Occipital lobe (tissue), 2 donors: ENCODE data around the gene KRTAP10-7. TPM values are rescaled to one million over a fixed set of nuclear protein-coding genes. Genes with fewer than 3 reads are reported as not detected.
"Not testable (repeated sequence)": the region's sequence is repeated elsewhere in the genome, so short reads cannot be mapped to it uniquely, and the experiment has no call there.

Source experiments
- DNase-seq: peaks from one replicate; lab custom pipeline; 2025; lab: John Stamatoyannopoulos, UW
- total RNA-seq: library from RNA; depleted of rRNA; stranded (reverse); fragments of >200 nt; gene quantifications from one replicate; pipeline ENCODE4 v1.2.3, GENCODE V29; 2014

Gene KRTAP10-7
- total RNA-seq, 1 donor from 2014 or later: not detected

DNA sequence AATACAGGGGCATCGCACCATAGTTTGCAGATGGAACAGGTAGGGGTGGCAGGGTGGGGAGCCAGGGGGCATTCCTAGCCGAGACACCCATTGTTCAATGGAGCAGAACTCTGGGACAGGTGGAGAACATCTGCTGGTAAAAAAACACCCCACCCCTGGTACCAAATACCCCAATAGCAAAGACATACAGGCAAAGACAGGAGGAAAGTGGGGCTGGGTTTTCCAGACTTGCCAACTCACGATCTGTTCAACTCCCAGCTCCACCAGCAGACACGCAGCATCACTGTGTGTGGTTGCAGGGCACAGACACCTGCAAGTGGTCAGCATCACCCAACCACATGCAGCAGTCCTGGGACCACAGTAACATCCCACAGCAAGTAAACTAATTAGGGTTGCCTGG lies 11.2 kb downstream of the KRTAP10-7 start:
- no peak for DNase-seq

DNA sequence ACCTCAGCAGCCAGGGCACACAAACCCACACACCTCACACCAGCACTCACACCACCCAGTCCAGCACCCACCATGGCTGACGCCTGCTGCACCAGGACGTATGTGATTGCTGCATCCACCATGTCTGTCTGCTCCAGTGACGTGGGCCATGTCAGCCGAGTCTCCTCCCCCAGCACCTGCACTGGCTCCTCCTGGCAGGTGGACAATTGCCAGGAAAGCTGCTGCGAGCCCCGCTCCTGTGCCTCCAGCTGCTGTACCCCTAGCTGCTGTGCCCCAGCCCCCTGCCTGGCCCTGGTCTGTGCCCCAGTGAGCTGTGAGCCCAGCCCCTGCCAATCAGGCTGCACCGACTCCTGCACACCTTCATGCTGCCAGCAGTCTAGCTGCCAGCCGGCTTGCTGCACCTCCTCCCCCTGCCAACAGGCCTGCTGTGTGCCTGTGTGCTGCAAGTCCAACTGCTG lies 11.7 kb downstream of the KRTAP10-7 start, which contains the start of gene KRTAP10-8:
TSS of gene KRTAP10-8 (plus strand) at position 51 of the 458 bp plus-strand sequence. CDS start at position 73, 22 bp downstream.
- DNase-seq: no peak

DNA sequence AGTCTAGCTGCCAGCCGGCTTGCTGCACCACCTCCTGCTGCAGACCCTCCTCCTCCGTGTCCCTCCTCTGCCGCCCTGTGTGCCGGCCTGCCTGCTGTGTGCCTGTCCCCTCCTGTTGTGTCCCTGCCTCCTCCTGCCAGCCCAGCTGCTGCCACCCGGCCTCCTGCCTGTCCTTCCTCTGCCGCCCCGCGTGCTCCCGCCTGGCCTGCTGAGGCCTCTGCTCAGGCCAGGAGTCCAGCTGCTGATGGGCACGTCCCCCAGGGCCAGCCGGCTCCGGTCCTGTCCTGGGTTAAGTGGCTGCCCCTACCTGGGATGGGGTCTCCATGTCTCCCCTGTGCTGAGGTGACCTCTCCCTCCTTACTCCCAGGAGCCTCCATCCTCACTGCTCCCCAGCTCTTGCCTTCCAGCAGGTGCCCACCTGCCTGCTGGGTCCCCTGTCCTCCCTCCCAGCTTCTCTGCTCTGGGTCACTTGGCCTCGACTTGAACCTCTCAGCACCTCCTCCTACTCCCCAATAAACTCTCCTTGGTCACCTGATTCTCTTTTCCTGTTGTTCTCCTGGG lies 12.4 kb downstream of the KRTAP10-7 start:
- no peak for DNase-seq

DNA sequence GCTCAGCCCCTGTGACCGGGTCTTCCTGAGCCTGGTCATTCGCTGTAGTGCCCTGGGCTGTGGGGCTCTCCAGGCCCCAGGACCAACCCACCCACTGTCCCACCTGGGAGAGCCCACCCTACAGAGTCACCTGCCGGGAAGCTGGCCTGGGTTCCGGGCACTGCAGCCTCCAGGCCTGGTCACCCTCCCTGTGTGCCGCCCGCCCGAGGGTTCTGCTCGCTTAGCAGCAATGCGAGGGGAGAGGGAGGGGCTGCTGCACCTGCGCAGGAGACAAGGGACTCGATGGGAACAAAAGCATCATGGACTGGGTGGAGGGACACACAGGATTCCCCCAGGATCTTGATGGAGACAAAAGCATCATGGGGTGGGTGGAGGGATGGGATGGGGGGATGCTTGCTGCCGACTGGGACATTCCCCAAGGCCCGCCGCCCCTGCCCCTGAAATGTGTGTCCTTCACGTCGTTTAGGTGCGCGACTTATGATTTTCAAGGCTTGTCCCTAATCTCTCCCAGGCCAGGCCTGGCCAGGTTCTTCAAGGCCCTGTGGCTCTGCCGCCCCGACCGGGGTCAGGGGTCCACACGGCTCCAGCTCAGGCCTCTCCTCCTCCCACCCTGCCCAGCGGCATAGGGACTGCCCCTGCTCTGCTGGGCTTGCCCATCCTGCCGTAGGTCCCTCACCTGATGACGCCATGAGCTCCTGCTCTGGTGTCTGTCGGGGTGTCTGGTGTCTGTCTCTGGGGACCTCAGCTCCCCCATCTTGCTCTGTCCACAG lies 13.2 kb downstream of the KRTAP10-7 start:
- no peak for DNase-seq

DNA sequence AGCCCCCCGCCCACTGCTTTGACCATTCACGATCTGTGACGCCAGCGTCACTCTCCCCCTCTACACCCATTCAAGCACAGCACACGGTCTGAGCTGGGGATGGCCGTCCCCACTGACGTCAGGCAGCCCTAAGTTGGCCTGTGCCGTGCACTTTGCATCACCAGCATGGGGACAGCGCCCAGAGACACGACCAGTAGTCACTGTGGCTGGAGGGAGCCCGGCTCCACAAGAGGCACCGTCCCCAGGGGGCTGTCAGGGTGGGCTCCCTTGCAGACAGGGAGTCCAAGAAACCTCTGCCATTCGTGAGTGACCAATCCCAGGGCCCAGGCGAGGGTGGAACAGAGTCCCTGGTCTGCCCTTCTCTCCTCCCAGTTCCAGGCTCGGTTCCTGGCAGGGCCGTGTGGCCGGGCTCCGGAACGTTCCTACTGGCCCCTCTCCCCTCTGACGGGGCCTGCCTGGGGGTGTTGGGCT lies 13.8 kb downstream of the KRTAP10-7 start:
- no peak for DNase-seq

DNA sequence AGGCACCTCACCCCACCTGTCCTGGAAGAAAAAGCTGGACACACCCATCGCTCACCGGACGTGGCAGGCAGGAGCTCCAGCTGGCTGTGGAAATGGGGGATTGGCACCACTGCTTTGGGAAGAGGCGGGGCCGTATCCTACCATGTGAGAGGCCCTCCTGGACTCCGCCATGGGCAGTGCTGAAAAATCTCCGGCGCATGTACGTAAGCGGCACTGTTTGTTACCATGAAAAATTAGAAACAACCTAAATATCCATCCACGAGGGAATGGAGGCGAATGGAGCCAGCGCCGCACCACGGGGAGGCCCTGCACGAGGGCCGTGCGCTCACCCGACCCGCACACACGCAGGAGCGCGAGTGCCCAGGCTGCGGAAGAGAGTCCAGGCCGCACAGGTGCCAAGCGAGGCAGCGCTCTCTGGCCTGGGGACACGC lies 14.6 kb downstream of the KRTAP10-7 start:
- DNase-seq: no peak

DNA sequence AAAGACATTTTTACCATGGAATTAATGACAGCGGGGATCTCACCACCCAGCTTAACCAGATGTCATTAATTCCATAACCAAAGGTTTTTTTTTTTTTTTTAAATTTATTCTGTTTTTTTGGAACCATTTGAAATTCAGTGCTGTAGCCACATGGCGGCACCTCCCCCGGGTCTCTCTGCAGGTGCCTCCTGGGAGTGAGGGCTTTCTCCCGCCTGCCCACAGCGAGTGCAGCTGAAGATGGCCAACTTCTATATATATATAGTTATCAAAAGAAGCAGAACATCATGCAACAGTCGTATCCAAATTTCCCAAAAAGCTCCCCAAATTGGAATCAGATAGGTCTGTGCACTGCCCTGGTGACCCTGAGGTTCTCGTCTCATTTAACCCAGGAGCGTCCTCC lies 15.1 kb downstream of the KRTAP10-7 start:
- DNase-seq: no peak

DNA sequence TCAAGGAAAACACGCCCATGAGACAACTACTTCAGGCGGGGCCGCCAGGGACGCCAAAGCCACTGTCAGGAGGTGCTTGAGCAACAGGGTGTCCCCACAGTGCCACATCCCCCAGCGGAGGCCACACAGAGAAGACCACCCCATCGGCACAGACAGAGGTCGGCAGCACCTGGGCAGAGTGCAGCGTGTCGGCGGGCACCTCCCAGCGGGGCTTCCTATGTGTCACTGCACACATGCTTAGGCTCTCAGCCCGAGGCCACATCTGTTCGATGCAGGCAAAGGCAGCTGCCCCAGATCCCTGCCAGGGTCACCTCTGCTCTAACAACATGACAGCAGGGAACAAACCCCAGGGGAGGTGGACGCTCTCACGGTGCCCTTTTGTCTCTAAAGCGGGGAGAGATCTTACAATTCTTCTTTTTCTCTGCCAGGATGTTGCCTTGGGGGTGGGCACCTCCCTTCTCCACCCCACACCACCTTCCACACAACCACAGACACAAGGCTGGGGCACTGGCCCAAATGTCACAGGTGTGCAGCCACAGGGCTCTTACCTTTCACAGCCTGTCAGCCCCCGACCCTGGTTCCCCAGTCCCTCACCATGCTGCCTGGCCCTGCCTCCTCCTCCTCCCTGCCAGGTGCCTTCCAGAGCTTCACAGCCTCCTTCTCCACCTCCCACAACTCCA lies 15.7 kb downstream of the KRTAP10-7 start:
- DNase-seq: no peak

DNA sequence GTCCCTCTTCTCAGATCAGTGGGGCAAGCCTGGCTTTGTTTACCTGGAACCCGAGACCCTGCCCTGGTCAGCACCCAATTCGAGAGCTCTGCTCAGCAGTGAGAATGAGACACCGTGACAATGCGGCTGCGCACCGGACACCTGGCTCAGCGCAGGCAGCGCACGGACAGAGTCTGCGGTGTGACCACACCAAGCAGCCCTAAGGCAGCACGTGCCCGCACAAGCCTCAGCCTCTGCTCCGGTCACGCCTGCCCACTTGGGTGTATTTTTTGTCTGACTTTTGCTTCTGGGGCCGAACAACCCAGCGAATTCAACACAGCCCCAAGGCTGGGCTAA lies 16.2 kb downstream of the KRTAP10-7 start:
- no peak for DNase-seq

DNA sequence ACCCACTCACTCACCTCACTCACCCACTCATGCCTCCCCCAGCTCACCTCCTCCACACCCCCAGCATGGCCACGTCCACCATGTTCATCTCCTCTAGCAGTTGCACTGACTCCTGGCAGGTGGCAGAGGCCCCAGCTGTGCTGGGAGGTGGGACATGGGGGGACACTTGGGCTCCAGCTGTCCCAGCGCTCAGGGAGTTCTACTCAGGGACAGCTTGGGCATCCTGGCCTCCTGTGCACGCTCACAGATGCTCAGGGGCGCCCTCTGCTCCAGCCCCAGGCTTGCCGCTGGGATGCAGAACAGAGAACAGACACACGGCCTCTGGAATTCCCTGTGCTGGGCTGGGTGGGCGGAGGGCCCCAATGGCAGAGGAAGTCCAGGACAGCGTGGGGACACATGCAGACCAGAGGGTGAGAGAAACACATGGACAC lies 16.7 kb downstream of the KRTAP10-7 start:
- DNase-seq: no peak

DNA sequence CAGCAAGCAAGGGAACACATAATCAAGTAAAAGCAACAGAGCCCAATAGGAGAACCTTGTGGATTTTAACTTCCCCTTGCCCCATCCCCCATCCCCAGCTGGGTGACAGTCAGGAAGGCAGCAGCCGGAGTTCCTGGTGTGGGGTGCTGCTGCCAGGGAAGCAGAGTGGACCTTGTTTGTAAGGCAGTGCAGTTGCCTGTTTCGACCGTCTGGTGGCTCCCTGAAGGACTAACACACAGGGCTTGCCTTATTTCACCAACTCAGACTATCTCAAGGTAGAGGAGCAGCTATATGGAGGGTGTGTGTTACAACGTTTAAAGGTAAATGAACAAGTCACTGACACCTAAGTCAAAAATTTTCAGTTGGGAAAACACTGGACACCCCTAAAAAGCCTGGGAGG lies 18.1 kb downstream of the KRTAP10-7 start:
- no peak for DNase-seq

DNA sequence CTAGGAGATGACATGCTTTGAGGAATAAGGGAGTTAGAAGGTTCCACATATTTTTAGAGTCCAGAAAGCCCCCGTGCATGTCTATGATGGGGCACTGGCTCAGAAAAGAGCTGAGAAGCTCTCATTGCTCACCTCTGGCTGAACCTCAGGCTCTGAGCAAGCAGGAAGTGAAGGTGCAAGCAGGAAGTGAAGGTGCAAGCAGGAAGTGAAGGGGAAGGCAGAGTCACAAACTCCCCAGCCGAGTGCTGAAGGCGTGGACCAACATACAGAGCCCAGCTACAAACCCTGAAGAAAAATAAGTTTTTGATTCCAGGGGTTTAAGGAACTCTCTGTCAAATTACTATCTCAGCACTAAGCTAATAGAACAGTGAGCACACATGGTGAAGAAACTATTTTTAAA lies 18.5 kb downstream of the KRTAP10-7 start:
- DNase-seq: no peak

DNA sequence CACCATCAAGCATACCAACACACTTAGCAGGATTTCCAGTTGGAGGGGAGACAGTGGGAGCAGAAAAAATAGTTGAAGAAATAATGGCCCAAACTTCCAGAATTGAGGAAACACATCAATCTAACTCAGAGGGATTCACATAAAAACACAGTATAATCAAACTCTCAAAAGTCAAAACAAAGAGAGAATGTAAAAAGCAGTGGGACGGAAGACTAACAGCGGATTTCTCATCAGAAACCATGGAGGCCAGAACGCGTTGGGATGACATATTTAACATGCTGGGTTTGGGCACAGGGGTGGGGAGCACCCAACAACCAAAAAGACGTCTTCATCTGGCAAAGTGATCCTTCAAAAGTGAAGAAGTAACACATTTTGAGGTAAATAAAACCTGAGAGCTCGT lies 19.5 kb downstream of the KRTAP10-7 start:
- no peak for DNase-seq

DNA sequence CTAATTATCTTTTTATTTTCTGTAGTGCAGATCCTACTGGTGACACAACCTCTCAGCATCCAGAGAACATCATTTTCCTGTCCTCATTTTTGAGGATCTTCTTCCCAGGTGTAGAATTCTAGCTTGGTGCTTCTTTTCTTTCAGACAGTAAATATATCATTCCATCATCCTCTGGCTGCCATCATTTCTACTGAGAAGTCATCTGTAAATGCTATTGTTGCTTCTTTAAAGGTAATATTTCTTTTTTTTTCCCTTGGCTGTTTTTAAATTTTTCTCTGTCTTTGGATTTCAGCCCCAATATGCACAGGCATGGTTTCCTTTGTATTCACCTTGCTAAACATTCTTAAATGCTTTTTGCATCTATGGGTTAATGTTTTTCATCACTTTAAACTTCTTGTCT lies 23.2 kb downstream of the KRTAP10-7 start:
- no peak for DNase-seq

DNA sequence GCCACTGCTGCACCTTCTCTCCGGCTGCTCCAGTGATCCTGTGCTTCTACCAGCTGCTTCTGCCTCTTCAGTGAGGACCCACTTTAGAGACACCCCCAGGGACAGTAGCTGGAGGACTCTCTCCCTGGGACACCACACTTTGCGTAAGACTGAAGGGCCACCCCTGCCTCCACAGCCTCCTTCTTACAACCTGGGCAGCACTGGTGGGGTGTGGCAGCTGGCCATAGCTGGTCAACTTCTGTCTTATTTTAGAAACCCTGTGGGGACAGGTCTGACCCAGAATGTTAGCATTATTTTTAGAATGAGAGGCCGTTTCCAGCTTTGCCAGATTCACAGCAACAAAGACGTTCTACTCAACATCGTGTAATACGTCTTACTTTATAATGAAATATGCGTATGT lies 25.4 kb downstream of the KRTAP10-7 start:
- DNase-seq: no peak

DNA sequence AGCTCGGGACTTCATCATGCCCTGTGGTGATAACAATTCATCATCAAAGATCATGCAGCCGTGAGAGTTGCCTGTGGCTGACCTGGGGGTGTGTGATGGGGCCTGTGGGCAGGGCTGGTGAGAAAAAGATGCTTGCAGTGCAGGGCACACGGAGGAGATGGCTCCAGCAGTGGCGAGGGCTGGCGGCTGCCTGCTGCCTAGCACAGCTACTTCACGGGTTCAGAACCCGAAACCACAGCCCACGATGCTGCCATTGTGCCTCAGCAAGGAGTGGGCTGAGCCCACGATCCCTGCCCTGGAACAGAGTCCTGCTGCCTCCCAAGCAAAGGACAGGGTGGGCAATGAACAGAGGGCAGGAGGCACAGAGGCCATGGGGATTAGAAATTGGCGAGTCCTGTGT lies 25.9 kb downstream of the KRTAP10-7 start:
- DNase-seq: no peak

DNA sequence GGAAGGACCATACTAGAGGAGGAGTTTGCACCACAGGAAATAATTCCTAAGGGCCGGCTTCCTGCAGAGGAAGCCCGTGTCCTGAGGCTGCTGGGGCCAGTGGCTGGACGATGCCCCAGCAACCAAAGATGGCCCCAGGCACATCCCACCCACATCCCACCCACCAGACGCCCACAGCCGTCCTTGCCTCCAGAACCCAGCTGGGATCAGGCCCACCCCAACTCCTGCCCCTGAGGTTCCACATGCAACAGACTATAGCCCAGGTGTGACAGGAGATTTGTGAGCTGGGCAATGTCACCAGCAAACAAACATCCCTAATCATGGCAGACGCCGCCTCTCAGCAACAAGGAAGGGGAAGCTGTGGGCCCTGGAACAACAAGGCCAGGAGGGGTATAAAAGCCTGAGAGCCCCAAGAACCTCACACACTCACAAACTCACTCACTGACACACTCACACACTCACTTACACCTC lies 26.3 kb downstream of the KRTAP10-7 start, which contains the start of gene KRTAP10-9:
TSS of gene KRTAP10-9 (plus strand) at position 421 of the 471 bp plus-strand sequence. CDS start 79 bp downstream, outside the sequence.
- no peak for DNase-seq

DNA sequence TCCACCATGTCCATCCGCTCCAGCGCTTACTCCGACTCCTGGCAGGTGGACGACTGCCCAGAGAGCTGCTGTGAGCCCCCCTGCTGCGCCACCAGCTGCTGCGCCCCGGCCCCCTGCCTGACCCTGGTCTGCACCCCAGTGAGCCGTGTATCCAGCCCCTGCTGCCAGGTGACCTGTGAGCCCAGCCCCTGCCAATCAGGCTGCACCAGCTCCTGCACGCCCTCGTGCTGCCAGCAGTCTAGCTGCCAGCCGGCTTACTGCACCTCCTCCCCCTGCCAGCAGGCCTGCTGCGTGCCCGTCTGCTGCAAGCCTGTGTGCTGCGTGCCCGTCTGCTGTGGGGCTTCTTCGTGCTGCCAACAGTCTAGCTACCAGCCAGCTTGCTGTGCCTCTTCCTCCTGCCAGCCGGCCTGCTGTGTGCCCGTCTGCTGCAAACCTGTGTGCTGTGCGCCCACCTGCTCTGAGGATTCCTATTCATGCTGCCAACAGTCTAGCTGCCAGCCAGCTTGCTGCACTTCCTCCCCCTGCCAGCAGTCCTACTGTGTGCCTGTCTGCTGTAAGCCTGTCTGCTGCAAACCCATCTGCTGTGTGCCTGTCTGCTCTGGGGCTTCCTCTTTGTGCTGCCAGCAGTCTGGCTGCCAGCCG lies 26.9 kb downstream of the KRTAP10-7 start:
- DNase-seq: not testable (repeated sequence)

DNA sequence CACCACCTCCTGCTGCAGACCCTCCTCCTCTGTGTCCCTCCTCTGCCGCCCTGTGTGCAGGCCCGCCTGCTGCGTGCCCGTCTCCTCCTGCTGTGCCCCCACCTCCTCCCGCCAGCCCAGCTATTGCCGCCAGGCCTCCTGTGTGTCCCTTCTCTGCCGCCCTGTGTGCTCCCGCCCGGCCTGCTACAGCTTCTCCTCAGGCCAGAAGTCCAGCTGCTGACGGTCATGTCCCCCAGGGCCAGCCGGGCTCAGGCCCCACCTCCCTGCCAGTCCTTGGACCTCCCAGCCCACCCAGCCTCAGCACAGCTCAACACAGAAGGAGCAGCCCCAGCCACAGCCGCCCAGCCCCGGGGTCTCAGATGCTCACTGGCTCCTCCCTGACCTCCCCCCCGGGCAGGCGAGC lies 27.4 kb downstream of the KRTAP10-7 start:
- not testable (repeated sequence) for DNase-seq

DNA sequence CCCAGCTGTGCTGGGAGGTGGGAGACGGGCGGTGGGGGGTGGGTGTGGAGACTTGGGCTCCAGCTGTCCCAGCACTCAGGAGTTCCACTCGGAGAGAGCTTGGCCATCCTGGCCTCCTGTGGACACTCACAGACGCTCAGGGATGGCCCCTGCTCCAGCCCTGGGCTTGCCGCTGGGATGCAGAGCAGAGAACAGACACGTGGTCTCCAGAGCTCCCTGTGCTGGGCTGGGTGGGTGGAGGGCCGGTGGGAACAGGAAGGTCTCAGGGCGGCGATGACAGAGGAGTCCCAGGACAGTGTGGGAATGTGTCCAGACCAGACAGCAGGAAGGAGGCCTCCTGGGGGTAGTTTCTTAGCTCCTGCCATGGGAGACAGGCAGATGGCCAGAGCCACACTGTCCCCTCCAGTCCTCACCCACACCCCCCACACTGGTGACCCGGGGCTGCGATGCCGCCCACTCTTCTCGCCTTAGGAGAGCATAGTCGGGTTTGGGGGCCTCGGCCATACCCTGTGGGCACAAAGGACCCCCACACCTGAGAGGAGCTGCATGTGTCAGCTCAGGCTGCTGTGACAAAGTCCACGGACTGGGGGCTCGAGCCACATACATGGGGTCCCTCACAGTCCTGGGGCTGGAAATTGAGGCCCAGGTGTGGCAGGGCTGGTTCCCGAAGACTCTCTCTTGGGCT lies 28.5 kb downstream of the KRTAP10-7 start:
- no peak for DNase-seq

DNA sequence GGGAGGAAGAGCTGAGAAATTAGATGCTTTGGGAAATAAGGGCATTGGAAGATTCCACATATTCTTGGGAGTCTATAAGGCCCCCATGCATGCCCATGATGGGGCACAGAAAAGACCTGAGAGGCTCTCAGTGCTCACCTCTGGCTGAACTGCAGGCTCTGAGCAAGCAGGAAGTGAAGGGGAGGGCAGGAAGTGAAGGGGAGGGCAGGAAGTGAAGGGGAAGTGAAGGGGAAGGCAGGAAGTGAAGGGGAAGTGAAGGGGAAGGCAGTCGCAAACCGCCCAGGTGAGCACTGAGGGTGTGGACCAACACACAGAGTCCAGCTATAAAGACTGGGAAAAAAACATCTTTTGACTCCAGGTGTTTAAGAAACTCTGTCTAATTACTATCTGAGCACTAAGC lies 30.0 kb downstream of the KRTAP10-7 start:
- DNase-seq: no peak
